Measurements from ENCODE around the gene ANKS6.
A peak's percentile ranks its signal among the peaks of the same experiment; 100 is the strongest.

Gene ANKS6

GRCh38 chr9:98796364-98797101 lies at the start of gene ANKS6:
Gene ANKS6 (minus strand): TSS chr9:98796555. CDS start chr9:98796491, 64 bp downstream.
- peak; percentile 75 to 89 for DNase-seq

DNA sequence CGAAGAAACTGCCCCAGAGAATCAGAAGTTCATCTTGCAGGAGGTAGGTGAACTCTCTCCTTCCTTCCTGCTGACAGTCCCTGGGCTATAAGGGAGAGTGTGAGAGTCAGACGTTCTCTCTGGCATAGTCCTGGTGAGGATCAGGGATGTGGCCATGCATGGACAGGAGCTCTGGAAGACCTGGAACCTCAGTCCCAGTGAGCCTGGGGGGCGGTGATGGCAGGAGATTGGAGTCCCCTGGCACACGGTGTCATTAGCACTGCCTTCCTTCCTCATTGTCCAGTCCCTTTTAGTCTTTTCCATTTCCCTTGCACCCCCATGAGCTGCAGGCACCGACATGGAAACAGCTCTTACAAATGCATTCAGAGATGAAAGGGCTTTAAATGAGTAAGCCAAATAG lies 49.7 kb upstream of the ANKS6 start:
- DNase-seq, result no peak

- no peak for DNase-seq
Measured at GRCh38 chr9:98842510-98842909, 46.2 kb upstream of the ANKS6 start.

GRCh38 chr9:98839724-98840123 lies 43.4 kb upstream of the ANKS6 start:
- no peak for DNase-seq

DNA sequence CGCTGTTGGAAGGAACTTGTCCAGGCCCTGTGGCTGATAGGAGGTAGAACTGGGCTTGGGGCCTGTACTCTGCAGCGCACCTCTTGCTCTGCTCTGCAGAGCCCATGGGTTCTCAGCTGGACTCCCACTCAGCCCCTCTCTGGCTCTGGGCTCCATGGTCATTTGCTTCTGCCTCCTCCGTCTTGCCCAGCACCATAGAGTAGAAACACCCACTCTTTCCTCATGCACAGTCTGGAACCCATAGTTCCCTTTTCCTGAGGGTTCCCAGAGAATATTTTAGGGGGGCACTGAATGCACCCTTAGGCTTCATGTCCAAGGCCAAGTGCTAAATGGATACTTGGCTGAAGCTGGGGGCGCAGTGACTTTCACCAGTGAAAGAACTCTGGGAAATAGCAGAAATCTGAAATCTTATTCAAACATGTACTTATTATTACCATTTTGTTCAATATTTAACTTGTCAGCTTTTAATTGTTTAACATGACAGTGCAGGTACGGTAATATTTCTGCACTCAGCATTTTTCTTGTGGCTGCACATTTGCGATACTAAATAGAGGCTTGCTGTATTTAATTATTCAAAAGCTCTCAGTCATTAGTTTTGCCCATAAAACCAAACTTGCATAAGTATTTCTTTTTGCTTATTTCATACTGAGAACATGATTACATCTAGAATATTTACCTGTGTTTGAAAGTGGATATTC lies 42.7 kb upstream of the ANKS6 start:
- DNase-seq, result no peak

DNA sequence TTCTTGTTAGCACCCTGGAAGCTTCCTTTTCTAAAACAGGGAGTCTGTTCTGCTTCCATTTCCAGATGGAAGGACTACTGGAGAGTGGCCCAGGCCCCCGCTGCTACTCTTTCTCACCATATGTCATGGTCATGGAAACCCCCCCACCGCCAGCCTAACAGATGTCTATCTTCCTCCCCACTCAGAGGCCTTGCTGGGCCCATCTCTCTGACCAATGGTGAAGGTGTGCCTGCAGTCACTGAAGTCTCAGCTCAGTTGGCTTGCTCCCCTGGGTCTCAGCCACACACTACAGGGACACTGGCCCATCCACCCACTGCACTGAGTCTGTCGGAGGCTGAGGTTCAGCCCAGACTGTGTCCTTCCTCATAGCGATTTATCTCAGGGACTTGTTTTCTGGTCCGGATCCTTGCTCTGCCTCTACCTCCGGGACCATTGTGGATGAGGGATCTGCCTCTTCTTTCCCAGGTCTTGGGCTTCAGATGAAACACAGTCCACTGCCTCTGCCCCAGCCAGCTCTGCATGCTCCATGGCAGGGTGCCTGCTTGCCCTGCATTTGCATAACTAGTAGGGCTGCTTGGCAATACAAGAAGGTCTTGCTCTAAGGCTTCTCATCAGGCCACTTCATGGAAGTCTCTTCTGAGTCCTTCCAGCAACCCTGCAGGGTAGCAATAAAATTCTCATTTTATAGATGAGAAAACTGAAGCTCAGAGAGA lies 42.0 kb upstream of the ANKS6 start:
- DNase-seq, result no peak

- no peak for DNase-seq
Measured at GRCh38 chr9:98837516-98837915, 41.2 kb upstream of the ANKS6 start.

DNA sequence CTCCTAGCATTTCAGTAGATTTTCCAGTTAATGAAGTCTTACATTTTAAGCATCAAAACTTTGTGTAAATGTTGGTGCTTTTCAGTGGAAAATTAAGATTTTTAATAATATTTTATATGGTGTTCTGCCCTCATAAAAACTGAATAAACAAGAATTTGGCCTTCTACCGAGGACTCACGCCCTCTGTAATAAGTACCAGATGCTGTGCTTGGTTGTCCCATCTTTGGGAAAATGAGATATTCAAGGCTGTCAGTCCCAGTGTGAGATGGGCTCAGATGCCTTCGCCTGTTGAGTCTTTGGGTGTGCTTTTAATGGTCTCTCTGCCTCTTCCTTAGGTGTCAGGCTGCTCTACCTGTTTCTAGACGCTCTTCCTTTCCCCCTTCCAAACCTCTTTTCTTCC lies 39.9 kb upstream of the ANKS6 start:
- no peak for DNase-seq

GRCh38 chr9:98834386-98834785 lies 38.0 kb upstream of the ANKS6 start:
- no peak for DNase-seq

- DNase-seq, result no peak
Measured at GRCh38 chr9:98833090-98833956, 37.0 kb upstream of the ANKS6 start.

GRCh38 chr9:98832768-98833089 lies 36.4 kb upstream of the ANKS6 start:
- DNase-seq, result no peak

DNA sequence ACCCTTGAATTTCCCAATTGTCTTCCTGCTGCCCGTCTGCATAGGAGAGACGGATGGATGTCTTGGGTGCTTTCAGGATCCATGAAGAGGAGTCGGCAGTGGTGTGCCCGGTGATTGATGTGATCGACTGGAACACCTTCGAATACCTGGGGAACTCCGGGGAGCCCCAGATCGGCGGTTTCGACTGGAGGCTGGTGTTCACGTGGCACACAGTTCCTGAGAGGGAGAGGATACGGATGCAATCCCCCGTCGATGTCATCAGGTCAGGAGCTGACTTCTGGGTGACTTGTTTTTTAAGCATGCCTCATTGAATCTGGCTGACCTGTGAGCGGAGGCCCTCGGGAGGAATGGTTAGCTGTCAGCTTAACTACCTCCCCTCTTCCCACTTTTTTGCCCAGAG lies 35.3 kb upstream of the ANKS6 start:
- DNase-seq, result no peak

DNA sequence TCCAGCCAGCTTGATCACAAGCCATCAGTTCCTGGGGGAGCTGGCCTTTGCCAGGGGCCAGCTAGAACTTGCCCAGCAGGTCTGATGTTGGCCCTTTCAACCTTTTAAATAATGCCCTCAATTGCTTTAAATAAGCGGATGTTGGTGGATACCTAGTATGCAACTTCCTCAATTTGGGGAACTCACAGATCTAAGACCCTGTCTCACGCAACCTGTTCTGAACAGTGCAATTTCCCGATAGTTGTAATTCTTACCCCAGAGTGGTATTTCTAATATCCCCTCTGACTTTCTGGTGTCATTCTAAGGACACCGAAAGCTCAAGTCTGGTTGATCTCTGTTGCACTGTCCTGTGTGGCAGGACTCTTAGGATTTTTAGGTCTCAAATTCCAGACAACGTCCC lies 34.2 kb upstream of the ANKS6 start:
- no peak for DNase-seq

- no peak for DNase-seq
Measured at GRCh38 chr9:98829766-98830165, 33.4 kb upstream of the ANKS6 start.

DNA sequence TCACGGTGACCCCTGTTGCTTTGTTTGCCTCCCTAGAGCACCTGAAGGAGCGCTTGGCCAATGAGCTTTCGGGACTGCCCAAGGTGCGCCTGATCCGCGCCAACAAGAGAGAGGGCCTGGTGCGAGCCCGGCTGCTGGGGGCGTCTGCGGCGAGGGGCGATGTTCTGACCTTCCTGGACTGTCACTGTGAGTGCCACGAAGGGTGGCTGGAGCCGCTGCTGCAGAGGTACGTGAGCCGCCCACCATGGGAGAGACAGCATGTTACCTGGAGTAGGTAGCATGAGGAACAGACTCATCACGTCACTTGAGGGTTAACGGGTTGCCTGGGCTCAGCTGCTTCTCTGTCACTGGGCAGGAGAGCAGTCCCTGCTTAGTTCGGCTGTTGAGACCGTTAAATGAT lies 30.4 kb upstream of the ANKS6 start:
- DNase-seq, result no peak

DNA sequence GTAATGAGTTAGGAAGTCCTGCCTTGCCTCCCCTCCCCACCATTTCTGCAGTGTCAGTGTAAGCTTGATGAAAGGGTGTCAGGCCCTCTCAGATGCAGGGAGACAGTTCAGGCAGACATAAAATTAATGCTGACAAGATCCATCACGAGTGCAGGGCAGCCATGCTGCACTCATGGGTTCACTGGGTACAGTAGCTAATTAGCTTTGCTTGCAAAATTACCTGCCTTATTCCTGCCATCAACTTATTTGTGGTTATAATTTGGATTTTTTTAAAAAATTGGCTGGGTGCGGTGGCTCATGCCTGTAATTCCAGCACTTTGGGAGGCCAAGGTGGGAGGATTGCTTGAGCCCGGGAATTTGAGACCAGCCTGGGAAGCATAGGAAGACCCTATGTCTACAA lies 29.1 kb upstream of the ANKS6 start:
- no peak for DNase-seq

- no peak for DNase-seq
Measured at GRCh38 chr9:98823666-98824334, 27.4 kb upstream of the ANKS6 start.

- no peak for DNase-seq
Measured at GRCh38 chr9:98822661-98823060, 26.3 kb upstream of the ANKS6 start.

DNA sequence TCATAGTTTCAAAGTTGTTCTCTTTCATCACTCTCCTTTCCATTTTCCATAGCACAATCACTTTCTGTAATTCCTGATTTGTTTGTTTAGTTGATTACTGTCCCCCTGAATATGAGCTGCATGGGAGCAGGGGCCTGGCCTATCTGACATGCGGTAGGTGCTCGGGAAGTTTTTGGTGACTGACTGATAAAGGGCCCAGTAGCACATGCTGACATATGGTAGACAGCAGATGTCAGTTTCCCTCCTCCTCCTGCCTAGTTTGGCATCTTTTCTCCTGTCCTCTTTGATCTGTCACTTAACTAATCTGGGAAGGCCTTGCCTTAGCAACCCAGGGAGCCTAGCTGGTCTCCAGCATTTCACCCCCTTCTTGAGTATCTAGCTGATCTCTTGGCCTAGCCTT lies 25.5 kb upstream of the ANKS6 start:
- no peak for DNase-seq

DNA sequence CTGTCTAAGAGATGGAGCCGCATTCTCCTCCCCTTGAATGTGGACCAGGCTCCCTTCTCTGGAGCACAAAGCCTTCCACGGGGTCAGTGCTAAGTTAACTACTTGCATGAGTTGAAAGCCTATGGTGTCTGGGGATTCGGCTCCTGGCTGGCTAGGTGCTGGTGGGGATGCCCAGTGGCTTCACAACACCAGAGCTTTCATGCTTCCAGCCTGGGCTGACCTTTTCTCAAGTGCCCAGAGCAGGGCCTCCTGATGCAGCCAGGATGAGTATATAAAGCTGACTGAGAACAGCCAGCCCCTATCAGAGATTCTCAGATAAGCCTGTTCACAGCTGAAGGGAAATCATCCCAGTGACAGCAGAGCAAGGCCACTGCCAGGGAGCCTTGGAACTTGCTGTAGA lies 22.9 kb upstream of the ANKS6 start:
- no peak for DNase-seq

DNA sequence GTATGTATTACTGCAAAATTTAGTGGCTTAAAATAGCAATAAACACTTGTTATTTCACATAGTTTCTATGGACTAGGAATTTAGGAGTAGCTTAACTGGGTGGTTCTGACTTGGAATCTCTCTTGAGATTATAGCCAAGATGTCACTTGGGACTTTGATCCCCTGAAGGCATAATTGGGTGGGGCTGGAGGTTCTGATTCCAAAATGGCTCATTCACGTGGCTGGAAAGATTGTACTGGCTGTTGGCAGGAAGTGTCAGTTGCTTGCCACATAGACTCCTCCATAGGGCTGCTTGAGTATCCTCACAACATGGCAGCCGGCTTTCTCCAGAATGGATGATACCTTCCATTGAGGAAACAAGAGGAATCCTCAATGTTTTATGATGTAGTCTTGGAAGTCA lies 22.4 kb upstream of the ANKS6 start:
- no peak for DNase-seq

DNA sequence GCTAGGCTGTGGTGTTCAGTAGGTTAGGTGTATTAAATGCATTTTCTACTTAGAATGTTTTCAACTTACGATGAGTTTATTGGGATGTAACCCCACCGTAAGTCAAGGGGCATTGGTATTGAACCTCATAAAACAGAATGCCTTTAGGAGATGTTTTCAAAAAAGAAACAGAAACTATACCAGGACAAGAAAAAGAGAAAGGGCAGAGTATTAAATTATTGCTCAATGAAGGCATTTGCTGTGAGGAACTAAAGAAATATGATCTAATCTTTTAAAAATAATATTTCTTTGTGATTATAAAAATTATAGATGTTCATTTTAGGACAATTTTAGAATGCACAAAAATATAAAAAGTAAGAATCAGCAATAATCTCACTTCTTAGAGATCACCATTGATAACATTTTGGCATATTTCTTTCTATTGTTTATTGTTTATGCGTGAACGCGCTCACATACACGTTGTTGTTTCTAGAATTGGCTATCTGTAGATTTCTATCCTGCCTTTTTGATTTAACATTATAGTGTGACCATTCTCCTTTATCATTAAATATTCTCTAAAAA lies 19.1 kb upstream of the ANKS6 start:
- no peak for DNase-seq
